Stimulated activated CD4-positive, alpha-beta T cell treated with anti-CD3 and anti-CD28 coated beads, Interleukin-4, amount 100 ng/mL, for 48 hours (primary cell): ENCODE measurements around the gene CLCA1.

Experiments used
- DNase-seq, 2 donors: peaks; one replicate each; pipeline ENCODE4 v3.0.0-alpha.2; 2020; ENCODE audit warnings: low read depth in 2 of 2

The CLCA1 gene, protein sequence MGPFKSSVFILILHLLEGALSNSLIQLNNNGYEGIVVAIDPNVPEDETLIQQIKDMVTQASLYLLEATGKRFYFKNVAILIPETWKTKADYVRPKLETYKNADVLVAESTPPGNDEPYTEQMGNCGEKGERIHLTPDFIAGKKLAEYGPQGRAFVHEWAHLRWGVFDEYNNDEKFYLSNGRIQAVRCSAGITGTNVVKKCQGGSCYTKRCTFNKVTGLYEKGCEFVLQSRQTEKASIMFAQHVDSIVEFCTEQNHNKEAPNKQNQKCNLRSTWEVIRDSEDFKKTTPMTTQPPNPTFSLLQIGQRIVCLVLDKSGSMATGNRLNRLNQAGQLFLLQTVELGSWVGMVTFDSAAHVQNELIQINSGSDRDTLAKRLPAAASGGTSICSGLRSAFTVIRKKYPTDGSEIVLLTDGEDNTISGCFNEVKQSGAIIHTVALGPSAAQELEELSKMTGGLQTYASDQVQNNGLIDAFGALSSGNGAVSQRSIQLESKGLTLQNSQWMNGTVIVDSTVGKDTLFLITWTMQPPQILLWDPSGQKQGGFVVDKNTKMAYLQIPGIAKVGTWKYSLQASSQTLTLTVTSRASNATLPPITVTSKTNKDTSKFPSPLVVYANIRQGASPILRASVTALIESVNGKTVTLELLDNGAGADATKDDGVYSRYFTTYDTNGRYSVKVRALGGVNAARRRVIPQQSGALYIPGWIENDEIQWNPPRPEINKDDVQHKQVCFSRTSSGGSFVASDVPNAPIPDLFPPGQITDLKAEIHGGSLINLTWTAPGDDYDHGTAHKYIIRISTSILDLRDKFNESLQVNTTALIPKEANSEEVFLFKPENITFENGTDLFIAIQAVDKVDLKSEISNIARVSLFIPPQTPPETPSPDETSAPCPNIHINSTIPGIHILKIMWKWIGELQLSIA

DNA sequence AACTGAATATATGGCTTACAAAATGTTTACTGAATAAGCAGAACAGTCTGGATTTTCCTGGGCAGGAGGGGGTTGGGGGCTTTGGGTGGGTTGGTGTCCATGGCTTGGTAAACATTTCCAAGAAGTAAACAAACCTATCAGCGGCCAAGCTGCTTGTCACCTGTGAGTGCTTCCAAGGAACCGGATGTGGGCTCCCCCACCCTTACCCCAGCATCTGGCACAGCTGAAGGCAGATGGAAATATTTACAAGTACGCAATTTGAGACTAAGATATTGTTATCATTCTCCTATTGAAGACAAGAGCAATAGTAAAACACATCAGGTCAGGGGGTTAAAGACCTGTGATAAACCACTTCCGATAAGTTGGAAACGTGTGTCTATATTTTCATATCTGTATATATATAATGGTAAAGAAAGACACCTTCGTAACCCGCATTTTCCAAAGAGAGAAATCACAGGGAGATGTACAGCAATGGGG is at the start of gene CLCA1:
Gene CLCA1, plus strand, starts transcription at position 427 of the 477 bp plus-strand sequence. Its CDS starts 45 bp downstream, at position 472.
- DNase-seq, result no peak

DNA sequence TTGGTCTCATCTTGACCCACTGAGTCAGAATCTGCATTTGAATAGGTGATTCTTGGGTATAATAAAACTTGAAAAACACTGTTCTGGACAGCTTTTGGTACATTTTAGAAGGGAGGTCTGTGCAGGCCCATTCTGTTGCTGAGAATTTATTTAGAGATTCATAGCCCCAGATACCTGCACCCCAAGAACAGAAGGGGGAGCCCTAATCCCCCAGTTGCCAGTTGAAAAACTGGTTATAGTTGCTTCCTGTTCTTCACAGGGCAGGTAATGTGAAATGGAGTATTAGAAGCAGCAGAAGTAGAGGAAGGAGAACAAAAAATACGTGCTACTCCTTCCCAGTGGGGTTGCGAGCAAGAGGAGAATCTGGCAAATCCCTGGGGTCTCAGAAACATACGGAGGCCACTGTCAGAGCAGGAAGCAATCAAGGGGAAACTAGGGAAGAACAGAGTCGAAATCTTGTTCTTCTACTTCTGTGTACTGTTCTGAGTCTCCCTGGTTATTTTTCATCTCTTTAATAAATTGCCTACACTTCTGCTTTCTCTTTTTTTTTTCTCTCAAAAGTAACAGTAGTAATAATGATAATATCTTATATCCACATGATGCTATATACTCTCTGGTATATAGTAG is 49.3 kb upstream of the CLCA1 start:
- DNase-seq, result peak in 1 of 2 donors; percentile 11

DNA sequence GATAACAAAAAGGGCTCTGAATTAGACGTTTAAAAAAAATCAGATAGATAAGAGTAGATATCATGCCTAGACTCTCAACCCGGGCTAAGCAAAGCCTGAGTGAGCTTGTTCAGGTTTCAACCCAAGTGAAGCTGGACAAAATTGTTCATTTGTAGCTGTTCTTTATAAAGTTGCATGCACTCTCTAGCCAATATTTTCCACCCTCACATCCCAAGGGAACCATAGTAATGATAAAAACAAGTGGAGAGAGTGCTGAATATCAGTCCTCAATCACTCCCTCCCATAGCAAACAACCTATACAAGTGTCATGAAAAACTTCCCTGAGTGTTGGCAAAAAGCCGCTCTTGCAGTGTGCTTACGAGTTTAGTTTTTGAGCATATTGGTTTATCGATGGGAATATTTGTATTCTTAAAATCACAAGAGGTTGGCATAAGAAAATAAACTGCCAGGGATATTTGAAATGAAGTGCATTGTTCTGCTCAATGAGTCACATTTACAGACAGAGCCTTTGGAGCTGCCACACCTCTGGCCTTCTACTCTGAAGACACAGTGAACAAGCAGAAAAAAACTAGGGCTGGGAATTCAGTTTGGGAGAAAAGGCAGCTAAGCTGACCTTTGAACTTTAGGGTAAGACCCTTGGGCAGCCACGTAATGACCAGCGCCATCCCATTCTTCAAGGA is 47.0 kb upstream of the CLCA1 start:
- DNase-seq, result no peak

DNA sequence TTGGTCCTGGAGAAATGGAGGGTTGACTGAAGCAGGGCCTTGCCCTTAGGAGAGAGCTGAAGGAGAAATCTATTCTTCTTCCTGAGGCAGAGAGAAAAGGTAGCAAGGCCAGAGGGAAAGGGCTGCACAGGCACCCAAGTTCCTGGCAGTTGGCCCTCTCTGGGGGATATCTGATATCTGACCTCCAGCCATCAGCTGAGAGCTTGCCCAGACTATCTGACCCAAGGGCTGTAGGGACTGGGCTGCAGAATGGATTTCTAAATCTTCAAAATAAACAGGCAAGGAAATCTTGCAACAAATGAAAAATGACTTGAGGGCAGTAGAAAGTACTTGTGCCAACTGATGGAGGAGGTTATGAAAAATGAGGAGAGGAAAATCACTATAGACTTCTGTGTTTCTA is 45.3 kb upstream of the CLCA1 start:
- DNase-seq, result no peak

DNA sequence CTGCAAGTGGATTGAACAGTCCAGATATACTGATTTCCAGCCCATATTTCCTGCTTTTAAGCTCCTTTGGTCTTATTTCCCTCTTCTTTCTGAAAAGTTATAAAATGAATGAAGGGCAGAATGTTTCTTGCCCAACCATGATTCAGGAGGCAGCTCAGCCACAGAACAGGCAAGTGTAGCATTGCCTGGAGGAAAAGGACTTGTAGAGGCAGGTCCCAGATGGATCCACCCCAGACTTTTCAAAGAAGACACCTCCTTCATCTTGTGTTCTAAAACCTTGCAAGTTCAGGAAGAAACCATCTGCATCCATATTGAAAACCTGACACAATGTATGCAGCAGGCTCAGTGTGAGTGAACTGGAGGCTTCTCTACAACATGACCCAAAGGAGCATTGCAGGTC is 44.9 kb upstream of the CLCA1 start, which contains the start of gene CLCA2:
Gene CLCA2, plus strand, starts transcription at position 299 of the 400 bp plus-strand sequence. Its CDS starts 77 bp downstream, at position 376.
- no peak for DNase-seq

DNA sequence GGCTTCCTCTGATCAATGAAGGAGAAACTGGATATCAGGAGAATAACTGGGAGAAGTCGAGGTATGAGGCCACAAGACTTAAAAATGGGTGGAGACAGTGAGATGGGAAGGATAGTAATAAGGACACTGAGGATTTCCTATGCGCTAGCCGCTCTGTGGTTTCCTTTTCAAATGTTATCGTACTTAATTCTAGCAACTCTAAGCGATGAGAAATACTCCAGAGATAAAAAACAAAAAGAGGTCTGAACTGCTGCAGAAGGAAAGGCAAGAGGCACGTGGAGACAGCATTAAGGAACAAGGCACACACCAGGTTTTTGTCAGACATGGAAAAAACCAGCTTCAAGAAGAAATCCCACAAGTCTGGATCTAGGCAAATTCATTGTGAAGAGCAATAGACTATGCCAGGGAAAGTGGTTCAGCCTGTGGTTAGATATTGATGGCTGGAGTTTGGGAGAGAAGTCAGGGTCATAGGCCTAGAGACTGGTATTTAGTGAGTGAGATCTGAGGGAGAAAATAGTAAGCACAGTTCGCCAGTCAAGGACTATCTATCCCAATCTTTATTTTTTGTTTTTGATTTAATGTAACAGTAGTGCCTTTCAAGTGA is 39.5 kb upstream of the CLCA1 start:
- no peak for DNase-seq

DNA sequence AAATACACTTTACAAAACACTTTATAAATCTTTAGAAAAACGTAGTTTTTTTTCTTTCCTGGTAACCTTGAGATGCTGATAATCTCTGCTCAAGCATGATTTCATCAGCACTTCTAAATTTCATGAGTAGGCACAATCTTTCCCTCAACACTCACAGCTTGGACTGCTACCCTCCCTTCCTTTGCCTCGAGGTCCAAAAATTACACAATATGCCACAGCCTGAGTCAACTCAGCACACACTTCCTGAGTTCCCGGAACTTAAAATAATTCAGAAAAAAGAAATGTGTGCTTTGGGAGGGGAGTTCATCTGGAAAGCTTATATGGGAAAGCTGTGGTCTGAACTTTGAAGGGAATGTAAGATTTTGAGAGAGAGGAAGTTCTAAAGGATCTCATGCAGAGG is 38.9 kb upstream of the CLCA1 start:
- DNase-seq, result peak in 1 of 2 donors; percentile 3

DNA sequence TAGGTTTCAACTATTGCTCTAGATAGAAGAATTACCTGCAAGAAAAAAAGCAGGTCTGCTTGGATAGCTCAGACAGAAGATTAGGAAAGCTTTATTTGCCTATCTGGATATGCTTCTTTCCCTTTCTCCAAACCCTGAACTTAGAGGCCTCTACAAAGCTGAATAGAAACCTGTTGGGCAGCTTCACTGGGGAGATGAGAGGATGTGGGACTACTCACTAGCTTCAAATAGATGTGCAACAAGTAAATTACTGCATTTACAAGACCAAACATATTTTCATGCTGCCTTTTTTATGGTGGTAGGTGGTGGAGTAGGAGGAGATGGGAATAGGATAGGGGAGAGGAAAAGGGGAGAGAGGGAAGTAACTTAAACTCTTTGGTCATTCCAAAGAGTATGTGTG is 38.4 kb upstream of the CLCA1 start:
- DNase-seq, result no peak

DNA sequence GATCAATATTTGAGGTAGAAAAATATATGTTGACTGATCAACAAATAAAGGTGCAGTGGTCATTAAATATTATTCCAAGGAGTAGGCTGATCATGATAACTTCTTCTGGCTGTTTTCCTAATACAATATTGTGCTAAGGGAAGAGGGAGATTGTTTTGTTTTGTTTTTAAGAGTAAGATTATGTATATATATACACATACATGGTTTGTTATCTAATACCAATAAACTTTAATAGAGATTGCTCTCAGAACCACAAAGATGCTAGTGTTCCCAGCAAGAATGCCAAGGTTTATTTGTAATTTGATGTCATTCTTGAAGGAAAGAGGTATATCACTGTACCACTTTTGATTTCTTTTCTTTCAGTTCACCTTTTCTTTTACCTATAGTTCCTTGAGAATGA is 34.7 kb upstream of the CLCA1 start:
- no peak for DNase-seq

DNA sequence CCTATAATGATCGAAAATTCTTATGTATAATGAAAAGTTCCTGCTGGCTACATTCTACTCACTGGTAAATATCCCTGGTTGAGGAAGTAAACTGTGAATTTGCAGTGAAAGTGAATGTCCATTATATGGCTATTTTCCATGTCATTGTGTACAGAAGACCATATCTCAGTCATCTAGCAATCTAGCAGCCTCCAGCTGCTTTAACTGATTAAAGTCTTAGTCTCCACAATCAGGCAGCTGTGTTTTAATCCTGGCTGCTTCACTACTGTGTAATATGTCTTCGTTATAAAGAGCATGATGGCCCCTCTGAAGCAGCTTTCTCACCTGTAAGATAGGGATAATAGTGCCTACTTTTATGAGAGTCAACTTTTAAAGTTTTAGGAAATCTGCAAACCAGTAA is 33.4 kb upstream of the CLCA1 start:
- DNase-seq, result no peak

DNA sequence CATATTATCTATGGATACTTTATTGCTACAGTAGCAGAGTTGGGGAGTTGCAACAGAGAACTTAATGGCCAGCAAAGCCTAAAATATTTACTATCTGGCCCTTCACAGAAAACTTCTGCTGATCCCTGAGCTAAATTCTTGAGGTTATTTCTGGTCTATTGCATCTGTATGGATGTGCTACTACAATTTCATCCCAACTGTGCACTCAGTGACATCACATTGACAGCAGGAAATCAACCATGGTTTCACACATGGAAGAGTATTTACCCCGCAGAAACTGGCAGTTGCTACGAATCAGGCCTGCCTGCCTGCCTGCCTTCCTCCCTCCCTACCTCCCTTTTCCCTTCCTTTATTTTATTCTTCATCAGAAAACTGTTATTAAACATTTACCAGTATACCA is 32.7 kb upstream of the CLCA1 start:
- no peak for DNase-seq

DNA sequence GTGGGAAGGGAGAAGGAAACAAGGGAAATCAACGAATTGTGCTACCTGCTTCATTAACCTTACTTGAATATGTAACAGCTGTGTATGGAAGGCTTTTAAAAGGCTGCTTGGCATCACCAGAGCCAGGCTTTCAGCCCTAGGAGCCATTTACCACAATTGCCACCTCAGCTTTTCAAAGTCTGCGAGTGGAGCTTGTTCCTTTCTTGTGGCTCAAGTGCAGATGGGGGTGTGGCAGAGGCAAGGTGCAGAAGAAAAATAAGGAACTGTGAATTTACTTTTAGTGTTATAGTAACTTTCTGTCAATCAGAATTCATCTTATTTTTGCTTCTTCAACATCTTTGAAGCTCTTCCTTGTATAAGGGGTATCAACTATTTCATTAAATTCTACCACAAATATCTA is 27.1 kb upstream of the CLCA1 start:
- no peak for DNase-seq

DNA sequence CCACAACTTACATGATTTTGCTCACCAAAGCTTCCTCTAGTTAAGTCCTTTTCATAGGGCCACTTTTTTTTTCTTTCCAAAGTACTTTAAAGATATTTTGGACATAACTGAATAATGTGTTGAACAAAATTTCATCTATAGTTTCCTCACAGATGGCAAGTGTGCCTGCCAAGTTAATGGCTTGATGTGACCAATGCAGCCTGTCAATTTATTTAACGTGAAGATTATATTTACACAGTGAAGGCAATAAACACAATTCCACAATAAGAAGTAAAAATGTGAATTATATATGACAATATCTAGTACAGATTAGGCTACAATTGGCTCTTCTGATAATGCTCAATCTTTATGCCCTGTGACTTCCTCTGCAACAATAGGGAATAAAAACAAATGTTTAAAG is 26.7 kb upstream of the CLCA1 start:
- no peak for DNase-seq

DNA sequence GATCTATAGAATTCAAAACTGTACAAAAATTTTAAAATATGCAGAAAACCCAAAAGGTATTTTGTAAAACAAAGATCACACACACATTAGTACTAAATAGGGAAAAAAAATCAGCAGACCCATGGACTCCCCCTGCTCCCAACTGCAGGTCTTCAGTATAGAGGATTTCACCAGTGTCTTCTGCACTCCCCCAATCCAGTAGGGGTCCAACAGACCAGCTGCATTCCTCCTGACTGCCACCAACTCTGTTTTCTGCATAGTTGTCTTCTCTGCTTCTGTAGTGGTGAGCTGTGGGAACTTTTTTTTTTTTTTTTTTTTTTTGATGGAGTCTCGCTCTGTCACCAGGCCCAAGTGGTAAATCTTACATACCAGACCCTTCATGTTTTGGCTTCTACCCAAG is 22.8 kb upstream of the CLCA1 start:
- no peak for DNase-seq

DNA sequence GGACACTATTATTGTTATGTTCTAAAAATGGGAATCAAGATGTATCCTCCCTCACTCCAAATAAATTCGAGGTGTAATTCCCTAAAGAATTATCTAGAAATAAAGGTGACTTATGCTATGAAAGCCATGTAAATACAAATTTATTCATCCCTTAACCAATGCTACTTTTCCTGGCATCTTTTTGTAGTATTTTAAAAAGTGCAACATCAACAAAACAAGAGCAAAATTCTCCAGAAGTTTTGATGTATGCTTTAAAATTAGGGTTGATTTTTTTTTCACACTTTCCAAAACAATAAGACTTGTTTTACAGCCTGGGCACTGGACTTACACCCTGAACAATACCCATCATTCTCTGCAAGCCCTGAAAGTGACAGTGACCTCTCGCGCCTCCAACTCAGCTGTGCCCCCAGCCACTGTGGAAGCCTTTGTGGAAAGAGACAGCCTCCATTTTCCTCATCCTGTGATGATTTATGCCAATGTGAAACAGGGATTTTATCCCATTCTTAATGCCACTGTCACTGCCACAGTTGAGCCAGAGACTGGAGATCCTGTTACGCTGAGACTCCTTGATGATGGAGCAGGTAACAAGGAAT is 21.4 kb upstream of the CLCA1 start:
- no peak for DNase-seq

DNA sequence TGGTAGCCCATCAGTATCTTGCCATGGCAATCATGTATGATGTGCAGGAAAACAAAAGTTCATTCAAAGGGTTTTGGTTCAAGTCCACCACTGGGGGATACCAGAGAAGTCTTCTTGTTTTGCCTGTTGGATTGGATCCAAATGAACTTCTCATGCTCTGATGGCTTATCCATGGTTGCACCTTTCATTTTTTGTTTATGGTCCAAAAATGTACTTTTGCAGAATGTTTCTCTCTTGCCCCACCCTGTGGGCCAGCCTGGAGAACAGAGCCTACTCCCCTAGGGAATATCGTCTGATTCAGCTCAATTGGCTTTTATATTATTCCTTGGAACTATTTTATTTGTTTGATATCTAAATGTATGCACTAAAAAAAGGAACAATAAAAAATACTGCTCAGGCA is 20.1 kb upstream of the CLCA1 start:
- no peak for DNase-seq

DNA sequence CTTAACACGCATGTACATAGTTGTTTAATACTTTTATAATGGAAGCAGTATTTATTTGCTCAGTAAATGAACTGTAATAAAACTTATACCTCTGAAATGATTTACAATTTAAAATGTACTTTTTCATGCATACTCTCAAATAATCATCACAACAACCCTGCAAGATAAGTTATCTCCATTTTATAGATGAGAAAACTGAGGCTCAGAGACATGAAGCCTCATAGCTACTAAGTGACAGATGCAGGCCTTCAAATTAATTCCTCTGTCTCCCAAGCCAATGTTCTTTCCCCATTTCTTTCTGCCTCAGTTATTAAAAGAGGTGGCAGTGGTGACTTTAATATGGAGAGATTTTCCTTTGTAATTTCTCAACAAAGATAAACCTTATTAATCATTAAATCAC is 19.6 kb upstream of the CLCA1 start:
- DNase-seq, result no peak

DNA sequence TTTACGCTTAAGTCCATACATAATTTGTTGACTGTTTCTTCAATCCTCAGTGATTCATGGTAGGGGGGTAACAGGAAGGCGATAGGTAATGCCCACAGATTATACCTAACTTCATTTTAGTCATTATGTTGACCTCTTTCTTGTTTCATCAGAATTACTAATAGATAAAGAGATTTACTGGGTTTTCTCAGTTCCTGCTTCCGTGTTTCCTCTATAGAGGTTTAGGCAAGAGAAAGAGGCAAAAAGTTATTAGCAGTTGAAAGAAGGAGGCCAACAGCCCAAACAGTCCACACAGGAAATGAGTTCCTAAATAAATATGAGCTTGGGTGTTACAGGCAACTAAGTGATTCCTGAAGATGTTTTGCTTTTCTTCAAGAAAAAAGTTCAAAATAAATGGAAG is 17.9 kb upstream of the CLCA1 start:
- no peak for DNase-seq

DNA sequence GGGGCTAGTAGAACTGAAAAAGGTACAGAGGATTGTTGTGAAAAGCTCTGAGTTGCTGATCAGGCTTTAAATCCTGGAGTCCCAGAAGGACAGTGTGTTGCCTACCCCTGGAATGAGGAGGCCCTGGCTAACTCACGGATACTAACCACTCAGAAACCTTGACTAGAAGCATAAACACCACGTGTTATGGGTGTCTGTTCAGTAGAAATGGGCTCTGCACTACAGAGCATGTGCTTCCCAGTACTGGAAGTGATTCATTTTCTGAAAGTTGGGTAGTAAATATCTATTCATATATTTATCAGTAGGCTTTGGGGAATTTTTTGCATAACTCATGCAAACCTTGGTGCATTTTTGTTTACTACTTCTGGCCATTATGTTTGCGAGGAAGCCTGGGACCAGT is 15.1 kb upstream of the CLCA1 start:
- DNase-seq, result no peak

DNA sequence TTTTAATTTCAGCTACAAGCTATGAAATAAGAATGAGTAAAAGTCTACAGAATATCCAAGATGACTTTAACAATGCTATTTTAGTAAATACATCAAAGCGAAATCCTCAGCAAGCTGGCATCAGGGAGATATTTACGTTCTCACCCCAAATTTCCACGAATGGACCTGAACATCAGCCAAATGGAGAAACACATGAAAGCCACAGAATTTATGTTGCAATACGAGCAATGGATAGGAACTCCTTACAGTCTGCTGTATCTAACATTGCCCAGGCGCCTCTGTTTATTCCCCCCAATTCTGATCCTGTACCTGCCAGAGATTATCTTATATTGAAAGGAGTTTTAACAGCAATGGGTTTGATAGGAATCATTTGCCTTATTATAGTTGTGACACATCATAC is 13.7 kb upstream of the CLCA1 start:
- DNase-seq, result no peak

DNA sequence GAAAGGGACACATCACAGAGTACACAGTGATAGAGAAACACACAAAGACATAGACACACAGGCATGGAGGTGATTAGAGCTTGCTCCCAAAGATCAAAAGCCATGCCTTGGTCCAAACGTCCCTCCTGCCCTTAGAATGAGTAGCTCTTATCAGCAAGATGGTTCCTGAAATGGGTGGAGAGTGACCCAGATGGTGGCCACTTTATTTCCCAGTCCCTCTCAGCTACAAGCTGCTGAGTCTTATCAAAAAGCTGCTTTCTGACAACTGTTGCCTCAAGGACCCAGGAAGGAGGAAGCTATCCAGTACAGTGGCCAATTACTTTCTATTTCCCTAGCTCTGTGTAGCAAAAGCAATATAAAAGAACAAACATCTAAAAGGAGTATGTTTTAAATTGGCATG is 7.7 kb upstream of the CLCA1 start:
- no peak for DNase-seq
